Left ventricle myocardium superior (tissue), 1 donor: ENCODE results near the gene ZNF80. TPM values are rescaled to one million over a fixed set of nuclear protein-coding genes. Genes with fewer than 3 reads are reported as not detected.
"Not testable (repeated sequence)": the region's sequence is repeated elsewhere in the genome, so short reads cannot be mapped to it uniquely, and the experiment has no call there.

Source experiments
- ATAC-seq: fragments of 200-7000 bp; cut with Tn5 transposase; one replicate; pipeline ENCODE4 v1.9.1; 2020; ENCODE audit warnings: mild to moderate bottlenecking, moderate library complexity
- DNase-seq: peaks from one replicate; pipeline ENCODE4 v3.0.0-alpha.2; 2020
- intact Hi-C: fragments of 100-400 bp; cut with micrococcal nuclease; formaldehyde crosslinking; loops from one replicate; pipeline ENCODE4 v1.11.0; 2022
- long read RNA-seq: library from polyadenylated mRNA; unstranded; transcript quantifications from one replicate; pipeline ENCODE4 v2.0.0, GENCODE V29; 2021
- total RNA-seq: library from RNA; stranded (reverse); fragmentation: NEBNext Ultra II Directional; extraction: Animal tissue kit (Norgen Biotek cat#: 25700); gene quantifications from one replicate; pipeline ENCODE4 v1.2.1, GENCODE V29; 2021
- donor health status: DM: no; HTN: yes; CAD: no; lungs with severe emphysema.

Gene ZNF80
- total RNA-seq: not detected
- long read RNA-seq: 0 reads

DNA sequence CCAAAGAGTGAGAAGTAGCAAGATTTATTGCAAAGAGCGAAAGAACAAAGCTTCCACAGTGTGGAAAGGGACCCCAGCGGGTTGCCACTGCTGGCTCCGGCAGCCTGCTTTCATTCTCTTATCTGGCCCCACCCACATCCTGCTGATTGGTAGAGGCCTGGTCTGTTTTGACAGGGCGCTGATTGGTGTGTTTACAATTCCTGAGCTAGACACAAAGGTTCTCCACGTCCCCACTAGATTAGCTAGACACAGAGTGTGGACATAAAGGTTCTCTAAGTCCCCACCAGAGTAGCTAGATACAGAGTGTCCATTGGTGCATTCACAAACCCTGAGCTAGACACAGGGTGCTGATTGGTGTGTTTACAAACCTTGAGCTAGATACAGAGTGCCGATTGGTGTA, at the start of gene ZNF80:
Gene ZNF80 (minus strand): TSS at position 101 of the 400 bp plus-strand sequence. CDS start 504 bp downstream, outside the sequence.
- intact Hi-C loops, ATAC-seq, DNase-seq: not testable (repeated sequence)

GRCh38 chr3:114286266-114286665, 48.9 kb upstream of the ZNF80 start:
- intact Hi-C loops: no loop called here
- no peak for DNase-seq
- ATAC-seq: no peak

GRCh38 chr3:114285648-114286230, 48.4 kb upstream of the ZNF80 start:
- ATAC-seq: no peak
- intact Hi-C loops: no loop called here
- DNase-seq: no peak

- intact Hi-C loops: no loop called here
- DNase-seq (no peak), ATAC-seq (no peak)
Measured at GRCh38 chr3:114284644-114285043, 47.3 kb upstream of the ZNF80 start.

DNA sequence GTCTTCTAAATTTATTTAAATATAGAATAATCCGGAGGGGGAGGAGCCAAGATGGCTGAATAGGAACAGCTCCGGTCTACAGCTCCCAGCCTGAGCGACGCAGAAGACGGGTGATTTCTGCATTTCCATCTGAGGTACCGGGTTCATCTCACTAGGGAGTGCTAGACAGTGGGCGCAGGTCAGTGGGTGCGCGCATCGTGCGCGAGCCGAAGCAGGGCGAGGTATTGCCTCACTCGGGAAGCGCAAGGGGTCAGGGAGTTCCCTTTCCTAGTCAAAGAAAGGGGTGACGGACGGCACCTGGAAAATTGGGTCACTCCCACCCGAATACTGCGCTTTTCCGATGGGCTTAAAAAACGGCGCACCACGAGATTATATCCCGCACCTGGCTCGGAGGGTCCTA, 39.5 kb upstream of the ZNF80 start:
- intact Hi-C loops, ATAC-seq, DNase-seq: not testable (repeated sequence)

DNA sequence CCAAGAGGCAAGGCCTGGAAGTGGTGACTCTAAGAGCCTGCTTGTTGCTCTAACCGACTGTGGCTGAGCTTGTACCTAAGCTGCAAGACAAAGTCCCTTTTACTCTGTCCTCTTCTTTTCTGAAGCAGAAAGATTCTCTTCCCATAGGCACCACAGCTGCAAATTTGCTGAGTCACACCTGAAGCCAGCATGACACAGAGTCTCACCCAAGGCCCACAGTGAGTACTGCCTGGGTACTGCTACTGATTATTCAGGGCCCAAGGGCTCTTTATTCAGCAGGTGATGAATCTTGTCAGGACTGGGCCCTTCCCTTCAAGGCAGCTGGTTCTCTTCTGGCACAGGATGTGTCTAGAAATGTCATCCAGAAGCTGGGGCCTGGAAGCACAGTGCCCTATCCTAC, 37.6 kb upstream of the ZNF80 start:
- no peak for ATAC-seq

DNA sequence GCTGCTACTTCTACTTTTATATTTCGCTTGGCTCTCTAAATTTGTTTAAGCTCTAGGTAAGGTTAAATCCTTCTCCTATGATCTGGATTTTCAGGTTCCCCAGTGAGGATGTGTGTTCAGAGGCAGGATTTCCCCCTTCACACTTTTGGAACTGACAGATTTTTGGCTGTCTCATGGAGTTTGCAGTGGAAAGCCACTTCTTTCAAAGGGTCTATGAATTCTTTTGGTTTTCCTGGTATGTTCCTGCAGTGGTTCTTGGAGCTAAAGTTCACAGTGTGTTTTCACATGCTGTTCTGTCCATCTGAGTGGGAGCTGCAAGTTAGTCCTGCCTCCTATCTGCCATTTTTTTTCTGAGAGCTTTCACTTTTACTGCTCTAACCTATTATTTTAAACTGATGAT, 34.9 kb upstream of the ZNF80 start:
- intact Hi-C loops: no loop called here
- no peak for DNase-seq
- ATAC-seq: no peak

More for the DNA sequence above, 37.6 kb upstream of the ZNF80 start:
- intact Hi-C loops: no loop called here
- no peak for DNase-seq

GRCh38 chr3:114270019-114270418, 32.6 kb upstream of the ZNF80 start:
- ATAC-seq: no peak
- intact Hi-C loops: no loop called here
- DNase-seq: no peak

DNA sequence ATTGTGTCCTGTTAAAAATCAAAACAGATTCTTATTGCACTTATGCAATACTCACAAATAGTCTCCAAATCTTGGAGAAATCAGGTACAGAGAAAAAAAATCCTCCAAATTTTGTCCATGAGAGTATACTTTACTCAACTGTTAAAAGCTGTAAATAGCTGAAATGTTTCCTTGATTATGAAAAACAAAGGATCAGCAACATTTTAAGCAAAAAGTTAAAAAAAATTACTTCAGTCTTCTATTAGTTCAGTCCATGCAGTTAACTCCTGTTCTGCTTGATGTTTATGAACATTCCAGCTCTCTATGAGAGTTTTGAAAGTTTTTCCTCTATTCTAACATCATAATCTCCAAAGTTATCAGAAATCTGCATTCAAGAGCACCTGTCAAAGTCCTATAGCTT, 22.8 kb upstream of the ZNF80 start:
- DNase-seq: no peak
- no peak for ATAC-seq
- intact Hi-C loops: no loop called here

GRCh38 chr3:114259566-114259965, 22.2 kb upstream of the ZNF80 start:
- ATAC-seq (no peak), DNase-seq (no peak)
- intact Hi-C loops: no loop called here

DNA sequence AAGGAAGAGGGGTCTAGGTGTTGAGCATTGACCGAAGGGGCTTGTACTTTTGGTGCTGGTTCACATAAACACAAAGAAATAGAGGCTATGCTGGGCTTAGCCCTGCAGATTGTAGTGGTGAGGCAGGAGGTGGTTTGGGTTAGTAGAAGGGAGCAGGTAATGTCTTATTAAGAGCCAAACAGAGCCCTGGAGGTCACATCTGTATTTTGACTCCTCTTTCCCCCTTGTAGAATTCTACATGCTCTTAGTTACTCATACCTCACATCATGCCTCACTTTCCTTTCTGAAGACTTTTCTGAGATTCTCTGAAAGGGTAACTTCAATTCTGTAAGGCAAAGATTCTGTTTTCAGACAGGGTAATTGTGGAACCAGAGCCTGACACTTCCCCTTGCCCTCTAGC, 16.1 kb upstream of the ZNF80 start:
- intact Hi-C loops: no loop called here
- no peak for ATAC-seq
- no peak for DNase-seq

DNA sequence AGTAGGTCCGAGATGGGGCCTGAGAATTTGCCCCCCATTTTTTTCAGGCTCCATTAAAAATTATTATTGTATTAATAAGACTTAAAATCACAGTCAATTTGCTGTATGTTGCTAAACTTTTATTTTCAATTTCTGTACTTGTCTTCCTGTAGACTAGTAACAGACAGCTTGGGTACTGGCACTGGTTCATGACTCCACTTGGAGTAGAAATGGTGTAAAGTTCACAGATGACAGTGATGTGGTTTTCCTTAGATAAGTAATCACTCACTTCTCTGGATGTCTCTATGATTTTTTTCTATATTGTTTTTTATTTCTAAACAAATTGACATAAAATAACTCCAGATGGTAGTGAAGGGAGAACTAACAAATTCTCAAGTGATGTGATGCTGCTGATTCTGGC, 15.6 kb upstream of the ZNF80 start:
- no peak for DNase-seq
- no peak for ATAC-seq
- intact Hi-C loops: no loop called here

DNA sequence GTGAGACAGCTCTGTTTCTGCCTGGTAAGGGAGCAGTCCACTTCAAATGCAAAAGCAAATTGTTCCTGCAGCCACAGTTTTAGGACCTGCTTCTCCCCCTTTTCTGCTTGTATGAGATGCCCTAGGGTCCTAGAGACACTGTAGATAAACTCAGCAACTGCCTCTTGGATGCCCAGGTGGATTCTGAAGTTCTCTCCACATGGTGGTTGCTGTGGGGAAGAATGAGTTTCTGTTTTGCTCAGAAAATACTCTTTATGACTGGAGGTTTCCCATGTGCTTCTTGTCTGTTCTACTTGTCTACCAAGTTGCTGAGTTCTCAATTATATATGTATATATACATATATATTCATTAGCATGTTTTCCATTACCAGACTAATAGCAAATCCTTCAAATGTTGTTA, 5.6 kb upstream of the ZNF80 start:
- intact Hi-C loops: no loop called here
- ATAC-seq (no peak), DNase-seq (no peak)

DNA sequence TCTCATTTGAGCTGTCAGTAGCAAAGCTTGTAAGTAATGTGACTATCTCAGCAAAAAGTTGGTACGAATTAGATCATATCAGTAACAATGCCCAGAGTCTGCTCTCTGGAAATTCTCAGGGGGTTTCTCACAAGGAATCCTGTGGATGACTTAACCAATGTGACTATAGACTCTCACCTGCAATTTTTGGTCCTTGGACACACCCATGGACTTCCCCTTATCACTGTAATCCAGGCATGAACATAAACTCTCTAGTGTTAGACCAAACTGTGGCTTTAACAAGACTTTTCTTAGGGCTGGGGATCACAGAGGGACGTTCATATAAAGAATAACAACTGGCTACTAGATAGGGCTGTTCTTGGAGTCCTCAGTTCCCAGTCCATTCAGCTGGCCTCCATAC, 3.9 kb upstream of the ZNF80 start:
- DNase-seq (no peak), ATAC-seq (no peak)
- intact Hi-C loops: no loop called here

DNA sequence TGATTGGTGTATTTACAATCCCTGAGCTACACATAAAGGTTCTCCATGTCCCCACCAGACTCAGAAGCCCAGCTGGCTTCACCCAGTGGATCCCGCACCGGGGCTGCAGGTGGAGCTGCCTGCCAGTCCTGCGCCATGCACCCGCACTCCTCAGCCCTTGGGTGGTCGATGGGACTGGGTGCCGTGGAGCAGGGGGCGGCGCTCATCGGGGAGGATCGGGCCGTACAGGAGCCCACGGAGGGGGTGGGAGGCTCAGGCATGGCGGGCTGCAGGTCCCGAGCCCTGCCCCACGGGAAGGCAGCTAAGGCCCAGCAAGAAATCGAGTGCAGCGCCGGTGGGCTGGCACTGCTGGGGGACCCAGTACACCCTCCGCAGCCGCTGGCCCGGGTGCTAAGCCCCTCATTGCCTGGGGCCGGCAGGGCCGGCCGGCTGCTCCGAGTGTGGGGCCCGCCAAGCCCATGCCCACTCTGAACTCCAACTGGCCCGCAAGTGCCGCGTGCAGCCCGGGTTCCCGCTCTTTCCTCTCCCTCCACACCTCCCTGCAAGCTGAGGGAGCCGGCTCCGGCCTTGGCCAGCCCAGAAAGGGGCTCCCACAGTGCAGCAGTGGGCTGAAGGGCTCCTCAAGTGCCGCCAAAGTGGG, 888 bp upstream of the ZNF80 start:
- intact Hi-C loops, ATAC-seq, DNase-seq: not testable (repeated sequence)

GRCh38 chr3:114235431-114235830, 1.9 kb downstream of the ZNF80 start:
- intact Hi-C loops: no loop called here
- ATAC-seq (no peak), DNase-seq (no peak)

DNA sequence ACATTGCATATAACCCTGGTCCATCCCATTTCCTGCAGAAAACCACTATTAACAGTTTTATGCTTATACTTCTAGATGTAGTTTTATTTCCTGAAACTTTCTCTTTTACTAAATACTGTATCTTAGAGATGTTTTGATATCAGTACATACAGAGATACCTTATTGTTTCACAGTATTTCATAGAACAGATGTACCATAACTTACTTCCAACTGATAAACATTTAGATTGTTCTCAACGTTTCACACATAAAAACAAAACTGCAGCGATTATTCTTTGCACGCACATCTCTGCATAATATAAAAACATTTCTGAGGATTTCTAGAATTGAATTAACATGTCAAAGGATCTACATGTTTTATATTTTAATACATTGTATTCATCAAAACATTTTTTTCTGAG, 2.6 kb downstream of the ZNF80 start:
- no peak for ATAC-seq
- DNase-seq: no peak
- intact Hi-C loops: no loop called here

DNA sequence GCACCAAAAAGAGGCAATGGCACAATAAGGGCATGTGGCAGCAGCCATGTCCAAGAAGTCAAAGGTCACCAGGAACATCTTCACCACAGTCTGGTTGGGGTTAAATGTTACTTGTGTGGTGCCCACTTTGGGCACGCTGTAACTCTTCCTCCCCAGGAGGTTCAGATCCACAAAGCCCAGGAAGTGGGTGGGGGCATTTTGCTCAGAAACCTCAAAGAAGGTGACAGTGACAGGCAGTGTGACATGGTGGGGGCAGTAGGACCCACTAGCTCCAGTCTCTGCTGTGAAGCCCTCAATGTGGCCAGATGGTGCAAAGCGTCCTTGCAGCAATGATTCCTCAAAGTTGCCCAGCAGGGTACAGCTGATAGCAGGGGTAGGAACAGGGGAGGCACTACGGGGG, 5.8 kb downstream of the ZNF80 start:
- intact Hi-C loops: no loop called here
- no peak for DNase-seq
- ATAC-seq: no peak

DNA sequence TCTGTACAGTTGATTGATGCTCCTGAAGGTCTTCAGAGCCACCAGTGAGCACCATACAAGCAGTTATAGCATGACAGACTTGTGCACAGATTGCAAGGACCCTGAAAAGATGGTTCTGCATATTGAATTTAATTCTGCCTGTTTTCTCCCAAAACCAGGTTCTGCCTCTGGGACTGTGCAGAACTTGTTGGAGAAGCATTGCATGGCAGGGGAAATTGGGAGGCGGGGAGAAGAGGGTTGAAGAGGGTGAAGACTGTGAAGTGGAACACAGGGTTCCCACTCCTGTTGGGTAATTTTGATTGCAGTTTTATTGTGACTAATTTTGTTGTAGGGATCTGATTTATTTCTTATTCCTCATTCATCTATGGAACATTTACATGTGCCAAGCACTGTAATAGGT, 10.3 kb downstream of the ZNF80 start:
- intact Hi-C loops: no loop called here
- DNase-seq (no peak), ATAC-seq (no peak)

GRCh38 chr3:114226313-114226712, 11.1 kb downstream of the ZNF80 start:
- ATAC-seq (no peak), DNase-seq (no peak)
- intact Hi-C loops: no loop called here

GRCh38 chr3:114223143-114223542, 14.2 kb downstream of the ZNF80 start:
- no peak for DNase-seq
- ATAC-seq: no peak
- intact Hi-C loops: no loop called here
